Measurements from ENCODE around the gene TSPAN5.

The TSPAN5 gene

GRCh38 chr4:98643755-98644154 is 14.7 kb downstream of the TSPAN5 start:
- DNase-seq (ENCODE audit: low read depth), result no peak

GRCh38 chr4:98642991-98643426 is 15.4 kb downstream of the TSPAN5 start:
- DNase-seq (ENCODE audit: low read depth), result no peak

- DNase-seq (ENCODE audit: low read depth), result no peak
Measured at GRCh38 chr4:98641906-98642668, 16.3 kb downstream of the TSPAN5 start.

GRCh38 chr4:98641376-98641775 is 17.0 kb downstream of the TSPAN5 start:
- no peak for DNase-seq (ENCODE audit: low read depth)

- DNase-seq (ENCODE audit: low read depth), result no peak
Measured at GRCh38 chr4:98639523-98639922, 18.9 kb downstream of the TSPAN5 start.

GRCh38 chr4:98639108-98639507 is 19.3 kb downstream of the TSPAN5 start:
- DNase-seq (ENCODE audit: low read depth), result no peak

GRCh38 chr4:98638661-98639060 is 19.8 kb downstream of the TSPAN5 start:
- DNase-seq (ENCODE audit: low read depth), result no peak

GRCh38 chr4:98634061-98634460 is 24.4 kb downstream of the TSPAN5 start:
- no peak for DNase-seq (ENCODE audit: low read depth)

GRCh38 chr4:98633159-98633558 is 25.3 kb downstream of the TSPAN5 start:
- DNase-seq (ENCODE audit: low read depth), result no peak

- no peak for DNase-seq (ENCODE audit: low read depth)
Measured at GRCh38 chr4:98632258-98632657, 26.2 kb downstream of the TSPAN5 start.

GRCh38 chr4:98631506-98631905 is 26.9 kb downstream of the TSPAN5 start:
- DNase-seq (ENCODE audit: low read depth), result no peak

- no peak for DNase-seq (ENCODE audit: low read depth)
Measured at GRCh38 chr4:98630737-98631454, 27.5 kb downstream of the TSPAN5 start.

- DNase-seq (ENCODE audit: low read depth), result no peak
Measured at GRCh38 chr4:98627531-98628257, 30.7 kb downstream of the TSPAN5 start.

- no peak for DNase-seq (ENCODE audit: low read depth)
Measured at GRCh38 chr4:98626350-98626749, 32.1 kb downstream of the TSPAN5 start.

- no peak for DNase-seq (ENCODE audit: low read depth)
Measured at GRCh38 chr4:98625920-98626319, 32.5 kb downstream of the TSPAN5 start.

- DNase-seq (ENCODE audit: low read depth), result no peak
Measured at GRCh38 chr4:98625399-98625798, 33.0 kb downstream of the TSPAN5 start.

- DNase-seq (ENCODE audit: low read depth), result no peak
Measured at GRCh38 chr4:98624642-98625041, 33.8 kb downstream of the TSPAN5 start.

- DNase-seq (ENCODE audit: low read depth), result no peak
Measured at GRCh38 chr4:98624144-98624543, 34.3 kb downstream of the TSPAN5 start.

GRCh38 chr4:98623126-98623802 is 35.1 kb downstream of the TSPAN5 start:
- DNase-seq (ENCODE audit: low read depth), result no peak

GRCh38 chr4:98620087-98620784 is 38.2 kb downstream of the TSPAN5 start:
- DNase-seq (ENCODE audit: low read depth), result no peak

GRCh38 chr4:98619180-98619579 is 39.2 kb downstream of the TSPAN5 start:
- DNase-seq (ENCODE audit: low read depth), result no peak

- DNase-seq (ENCODE audit: low read depth), result no peak
Measured at GRCh38 chr4:98618680-98619079, 39.7 kb downstream of the TSPAN5 start.

Measured in stimulated activated CD8-positive, alpha-beta memory T cell treated with anti-CD3 and anti-CD28 coated beads, Interleukin-4, amount 100 ng/mL, for 24 hours (primary cell).